ENCODE measurements around the gene NEU4.
"Not testable (repeated sequence)": the region's sequence is repeated elsewhere in the genome, so short reads cannot be mapped to it uniquely, and the experiment has no call there.

Gene NEU4

DNA sequence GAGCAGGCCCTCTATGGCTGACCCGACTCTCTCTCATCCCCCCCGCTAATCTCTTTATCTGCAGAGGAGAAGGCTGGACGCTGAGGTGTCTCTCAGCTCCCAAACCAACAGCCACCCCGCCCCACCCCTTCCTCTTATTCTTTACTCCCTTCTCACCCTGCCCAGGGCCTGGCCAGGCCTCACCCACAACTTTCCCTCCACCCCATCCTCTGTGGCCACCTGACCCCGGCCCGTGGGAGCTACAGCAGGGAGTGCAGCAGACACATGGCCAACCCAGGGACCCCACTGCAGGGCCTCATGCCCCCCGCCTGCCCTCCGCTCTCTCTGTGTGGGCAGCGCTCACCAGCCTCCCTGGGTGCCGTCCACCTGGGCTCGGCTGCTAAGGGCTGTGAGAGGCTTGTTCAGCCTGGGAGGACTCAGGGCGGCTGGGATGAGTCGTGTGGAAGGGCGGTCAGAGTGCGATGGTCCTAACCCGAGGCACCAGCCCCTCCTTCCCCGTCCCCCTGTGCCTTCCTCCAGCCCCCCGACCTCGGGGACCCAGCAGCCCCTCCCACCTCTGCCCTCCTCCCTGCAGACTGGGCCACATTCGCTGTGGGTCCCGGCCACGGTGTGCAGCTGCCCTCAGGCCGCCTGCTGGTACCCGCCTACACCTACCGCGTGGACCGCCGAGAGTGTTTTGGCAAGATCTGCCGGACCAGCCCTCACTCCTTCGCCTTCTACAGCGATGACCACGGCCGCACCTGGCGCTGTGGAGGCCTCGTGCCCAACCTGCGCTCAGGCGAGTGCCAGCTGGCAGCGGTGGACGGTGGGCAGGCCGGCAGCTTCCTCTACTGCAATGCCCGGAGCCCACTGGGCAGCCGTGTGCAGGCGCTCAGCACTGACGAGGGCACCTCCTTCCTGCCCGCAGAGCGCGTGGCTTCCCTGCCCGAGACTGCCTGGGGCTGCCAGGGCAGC is 6.8 kb downstream of the NEU4 start:
- DNase-seq (ENCODE audit: low read depth), result no peak
- TF ChIP-seq, protein P1, sequence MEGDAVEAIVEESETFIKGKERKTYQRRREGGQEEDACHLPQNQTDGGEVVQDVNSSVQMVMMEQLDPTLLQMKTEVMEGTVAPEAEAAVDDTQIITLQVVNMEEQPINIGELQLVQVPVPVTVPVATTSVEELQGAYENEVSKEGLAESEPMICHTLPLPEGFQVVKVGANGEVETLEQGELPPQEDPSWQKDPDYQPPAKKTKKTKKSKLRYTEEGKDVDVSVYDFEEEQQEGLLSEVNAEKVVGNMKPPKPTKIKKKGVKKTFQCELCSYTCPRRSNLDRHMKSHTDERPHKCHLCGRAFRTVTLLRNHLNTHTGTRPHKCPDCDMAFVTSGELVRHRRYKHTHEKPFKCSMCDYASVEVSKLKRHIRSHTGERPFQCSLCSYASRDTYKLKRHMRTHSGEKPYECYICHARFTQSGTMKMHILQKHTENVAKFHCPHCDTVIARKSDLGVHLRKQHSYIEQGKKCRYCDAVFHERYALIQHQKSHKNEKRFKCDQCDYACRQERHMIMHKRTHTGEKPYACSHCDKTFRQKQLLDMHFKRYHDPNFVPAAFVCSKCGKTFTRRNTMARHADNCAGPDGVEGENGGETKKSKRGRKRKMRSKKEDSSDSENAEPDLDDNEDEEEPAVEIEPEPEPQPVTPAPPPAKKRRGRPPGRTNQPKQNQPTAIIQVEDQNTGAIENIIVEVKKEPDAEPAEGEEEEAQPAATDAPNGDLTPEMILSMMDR (conservative IDR thresholded peaks at IDR 0.05; ENCODE audit: low read depth, low read length), result no peak
- H3K4me3 ChIP-seq (ENCODE audit: low read length), result no peak overlapping the region

DNA sequence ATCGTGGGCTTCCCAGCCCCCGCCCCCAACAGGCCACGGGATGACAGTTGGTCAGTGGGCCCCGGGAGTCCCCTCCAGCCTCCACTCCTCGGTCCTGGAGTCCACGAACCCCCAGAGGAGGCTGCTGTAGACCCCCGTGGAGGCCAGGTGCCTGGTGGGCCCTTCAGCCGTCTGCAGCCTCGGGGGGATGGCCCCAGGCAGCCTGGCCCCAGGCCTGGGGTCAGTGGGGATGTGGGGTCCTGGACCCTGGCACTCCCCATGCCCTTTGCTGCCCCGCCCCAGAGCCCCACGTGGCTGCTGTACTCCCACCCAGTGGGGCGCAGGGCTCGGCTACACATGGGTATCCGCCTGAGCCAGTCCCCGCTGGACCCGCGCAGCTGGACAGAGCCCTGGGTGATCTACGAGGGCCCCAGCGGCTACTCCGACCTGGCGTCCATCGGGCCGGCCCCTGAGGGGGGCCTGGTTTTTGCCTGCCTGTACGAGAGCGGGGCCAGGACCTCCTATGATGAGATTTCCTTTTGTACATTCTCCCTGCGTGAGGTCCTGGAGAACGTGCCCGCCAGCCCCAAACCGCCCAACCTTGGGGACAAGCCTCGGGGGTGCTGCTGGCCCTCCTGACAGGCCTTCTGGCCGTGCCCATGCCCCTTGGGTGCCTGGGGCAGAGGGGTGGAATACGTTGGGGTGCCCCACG is 7.6 kb downstream of the NEU4 start:
- no peak overlapping the region for H3K4me3 ChIP-seq (ENCODE audit: low read length)
- DNase-seq (ENCODE audit: low read depth), result no peak
- TF ChIP-seq, protein P1 (conservative IDR thresholded peaks at IDR 0.05; ENCODE audit: low read depth, low read length), result no peak

DNA sequence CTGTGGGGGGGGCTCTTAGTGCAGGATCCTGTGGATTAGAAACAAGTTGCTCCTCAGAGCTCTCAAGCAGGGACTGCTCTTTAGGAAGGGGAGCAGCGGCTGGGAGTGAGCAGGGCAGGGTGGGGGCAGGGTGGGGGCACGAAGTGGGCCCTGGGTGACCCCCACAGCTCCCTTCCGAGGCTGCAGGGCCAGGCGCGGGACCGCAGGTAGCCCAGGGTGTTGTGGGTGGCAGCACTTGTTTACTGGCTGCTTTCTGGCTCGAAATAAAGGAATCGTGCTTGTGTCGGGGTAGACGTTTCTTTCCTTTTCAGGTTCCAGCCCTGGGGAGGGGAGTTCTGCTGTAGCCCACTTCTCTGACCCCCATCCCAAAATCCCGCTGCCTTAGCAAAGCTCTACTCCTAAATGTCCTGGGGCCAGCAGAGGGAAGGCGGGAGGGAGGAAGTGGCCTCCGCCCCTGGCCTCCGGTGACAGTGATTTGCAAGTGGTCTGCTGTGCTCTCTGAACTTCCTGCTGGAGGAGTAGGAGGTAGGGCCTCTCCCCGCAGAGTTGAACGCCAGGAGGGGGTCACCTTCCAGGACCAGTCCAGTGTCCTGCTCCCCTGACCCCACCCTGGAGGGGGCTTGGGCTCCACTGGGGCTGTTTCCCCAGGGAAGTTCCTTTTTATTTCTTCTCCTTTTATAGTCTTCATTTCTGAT is 8.3 kb downstream of the NEU4 start:
- no peak for DNase-seq (ENCODE audit: low read depth)
- TF ChIP-seq, protein P1 (conservative IDR thresholded peaks at IDR 0.05; ENCODE audit: low read depth, low read length), result no peak
- H3K4me3 ChIP-seq (ENCODE audit: low read length), result no peak overlapping the region

DNA sequence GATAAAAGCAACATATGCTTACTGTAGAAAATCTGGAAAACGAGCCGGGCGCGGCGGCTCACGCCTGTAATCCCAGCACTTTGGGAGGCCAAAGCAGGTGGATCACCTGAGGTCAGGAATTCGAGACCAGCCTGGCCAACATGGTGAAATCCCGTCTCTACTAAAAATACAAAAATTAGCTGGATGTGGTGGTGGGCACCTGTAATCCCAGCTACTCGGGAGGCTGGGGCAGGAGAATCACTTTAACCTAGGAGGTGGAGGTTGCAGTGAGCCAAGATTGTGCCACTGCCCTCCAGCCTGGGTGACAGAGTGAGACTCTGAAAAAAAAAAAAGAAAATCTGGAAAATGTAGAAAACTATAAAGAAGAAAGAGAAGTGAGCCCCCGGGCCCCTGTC is 8.8 kb downstream of the NEU4 start:
- not testable (repeated sequence) for DNase-seq (ENCODE audit: low read depth); H3K4me3 ChIP-seq (ENCODE audit: low read length)

DNA sequence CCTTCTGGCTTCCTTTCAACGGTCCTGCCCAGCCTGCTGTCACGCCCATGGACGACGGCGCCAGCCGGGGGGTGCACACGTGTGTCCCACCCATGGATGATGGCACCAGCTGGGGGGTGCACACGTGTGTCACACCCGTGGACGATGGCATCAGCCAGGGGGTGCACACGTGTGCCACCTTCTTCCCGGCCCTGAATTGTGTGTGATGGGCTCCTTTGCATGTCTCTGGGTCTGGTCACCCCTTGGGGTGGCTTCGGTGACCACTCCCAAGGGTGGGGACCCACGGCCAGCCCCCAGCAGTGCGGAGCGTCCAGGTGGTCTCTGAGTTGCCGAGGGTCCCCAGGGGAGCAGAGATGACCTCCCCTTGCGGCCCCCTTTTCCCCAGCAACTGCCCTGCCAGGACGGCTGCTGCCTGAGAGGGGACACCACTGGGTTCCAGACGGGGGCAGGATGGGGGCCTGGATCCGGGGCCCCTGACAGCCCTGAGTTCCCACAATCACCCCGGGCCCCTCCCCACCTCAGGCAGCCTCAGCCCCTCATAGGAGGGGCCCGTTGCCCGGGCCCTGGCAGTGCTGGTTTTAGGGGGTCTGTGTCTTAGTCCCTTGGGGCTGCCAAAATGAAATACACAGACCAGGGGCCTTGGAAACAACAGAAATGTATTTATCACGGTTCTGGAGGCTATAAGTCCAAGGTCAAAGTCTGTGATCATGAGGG is 9.4 kb downstream of the NEU4 start:
- TF ChIP-seq, protein P1 (conservative IDR thresholded peaks at IDR 0.05; ENCODE audit: low read depth, low read length), result no peak
- no peak overlapping the region for H3K4me3 ChIP-seq (ENCODE audit: low read length)

DNA sequence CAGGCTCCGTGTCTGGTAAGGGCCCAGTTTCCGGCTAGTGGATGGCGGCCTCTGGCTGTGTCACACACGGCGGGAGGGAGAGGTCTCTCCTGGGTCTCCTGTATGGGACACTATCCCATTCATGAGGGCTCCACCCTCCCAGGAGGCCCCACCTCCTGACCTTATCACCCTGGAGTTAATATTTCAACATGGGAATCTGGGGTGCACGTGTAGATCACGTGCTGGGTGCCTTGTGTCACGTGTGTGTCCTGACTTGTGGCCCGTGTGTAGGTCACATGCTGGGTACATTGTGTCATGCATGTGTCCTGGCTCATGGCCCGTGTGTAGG is 9.9 kb downstream of the NEU4 start:
- H3K4me3 ChIP-seq (ENCODE audit: low read length), result no peak overlapping the region
- DNase-seq (ENCODE audit: low read depth), result no peak
- TF ChIP-seq, protein P1 (conservative IDR thresholded peaks at IDR 0.05; ENCODE audit: low read depth, low read length), result no peak

More for the DNA sequence above, 9.4 kb downstream of the NEU4 start:
- no peak for DNase-seq (ENCODE audit: low read depth)

DNA sequence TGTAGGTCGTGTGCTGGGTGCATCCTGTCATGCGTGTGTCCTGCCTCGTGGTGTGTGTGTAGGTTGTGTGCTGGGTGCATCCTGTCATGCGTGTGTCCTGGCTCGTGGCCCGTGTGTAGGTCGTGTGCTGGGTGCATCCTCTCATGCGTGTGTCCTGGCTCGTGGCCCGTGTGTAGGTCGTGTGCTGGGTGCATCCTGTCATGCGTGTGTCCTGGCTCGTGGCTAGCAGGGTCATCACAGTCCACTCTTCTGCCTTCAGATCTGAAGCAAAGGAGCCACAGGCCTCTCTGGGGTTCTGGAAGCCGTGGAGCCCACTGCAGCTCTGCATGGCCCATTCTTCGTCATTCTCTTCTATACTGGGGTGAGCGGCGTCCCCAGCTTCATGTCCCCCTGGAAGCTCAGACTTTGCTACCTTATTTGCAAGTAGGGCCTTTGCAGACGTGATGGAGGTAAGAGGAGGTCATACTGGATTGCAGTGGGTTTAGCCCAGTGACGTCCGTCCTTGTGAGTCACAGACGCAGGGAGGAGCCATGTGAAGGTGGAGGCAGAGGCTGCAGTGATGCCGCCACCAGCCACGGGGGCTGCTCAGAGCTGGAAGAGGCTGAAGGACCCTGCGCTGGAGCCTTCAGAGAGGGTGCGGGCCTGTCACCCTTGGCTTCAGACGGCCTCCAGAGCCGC is 11.1 kb downstream of the NEU4 start:
- not testable (repeated sequence) for DNase-seq (ENCODE audit: low read depth); H3K4me3 ChIP-seq (ENCODE audit: low read length)
